ENCODE measurements around the gene C4orf50.

Gene C4orf50

DNA sequence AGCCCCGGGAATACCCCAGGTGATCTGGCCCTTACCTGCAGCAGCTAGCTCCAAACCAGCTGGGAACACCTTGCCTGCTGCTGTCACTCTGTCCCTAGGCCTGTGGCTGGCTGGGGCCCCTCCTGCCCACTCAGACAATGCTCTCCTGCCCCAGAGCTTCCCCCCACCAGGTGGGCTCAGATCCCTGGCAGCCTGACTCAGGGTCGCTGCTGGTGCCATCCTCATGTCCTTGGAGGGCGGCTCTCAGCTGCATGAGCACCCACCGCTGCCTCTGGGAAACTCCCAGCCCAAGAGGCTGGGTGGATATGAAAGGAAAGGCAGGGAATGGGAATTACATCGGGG is 15.8 kb downstream of the C4orf50 start:
- H3K4me3 ChIP-seq (ENCODE audit: low read depth in 1 of 2, low read length in 2 of 2) = no peak overlapping the region
- no peaks in the 10 kb centered on the region for H3K4me1 ChIP-seq (ENCODE audit: insufficient read depth, low read length)
- H3K4me2 ChIP-seq (ENCODE audit: insufficient read depth, low read length) = no peak overlapping the region
- H3K36me3 ChIP-seq (ENCODE audit: insufficient read depth, low read length) = no peaks in the 10 kb centered on the region
- H3K9me3 ChIP-seq (ENCODE audit: insufficient read depth, low read length, severe bottlenecking) = peaks cover 10% of the 10 kb centered on the region
- no peak for TF ChIP-seq EZH2 (IDR thresholded peaks at IDR 0.05; ENCODE audit: borderline replicate concordance, low read depth, low read length, severe bottlenecking)
- TF ChIP-seq, protein P1, sequence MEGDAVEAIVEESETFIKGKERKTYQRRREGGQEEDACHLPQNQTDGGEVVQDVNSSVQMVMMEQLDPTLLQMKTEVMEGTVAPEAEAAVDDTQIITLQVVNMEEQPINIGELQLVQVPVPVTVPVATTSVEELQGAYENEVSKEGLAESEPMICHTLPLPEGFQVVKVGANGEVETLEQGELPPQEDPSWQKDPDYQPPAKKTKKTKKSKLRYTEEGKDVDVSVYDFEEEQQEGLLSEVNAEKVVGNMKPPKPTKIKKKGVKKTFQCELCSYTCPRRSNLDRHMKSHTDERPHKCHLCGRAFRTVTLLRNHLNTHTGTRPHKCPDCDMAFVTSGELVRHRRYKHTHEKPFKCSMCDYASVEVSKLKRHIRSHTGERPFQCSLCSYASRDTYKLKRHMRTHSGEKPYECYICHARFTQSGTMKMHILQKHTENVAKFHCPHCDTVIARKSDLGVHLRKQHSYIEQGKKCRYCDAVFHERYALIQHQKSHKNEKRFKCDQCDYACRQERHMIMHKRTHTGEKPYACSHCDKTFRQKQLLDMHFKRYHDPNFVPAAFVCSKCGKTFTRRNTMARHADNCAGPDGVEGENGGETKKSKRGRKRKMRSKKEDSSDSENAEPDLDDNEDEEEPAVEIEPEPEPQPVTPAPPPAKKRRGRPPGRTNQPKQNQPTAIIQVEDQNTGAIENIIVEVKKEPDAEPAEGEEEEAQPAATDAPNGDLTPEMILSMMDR (IDR thresholded peaks at IDR 0.05; ENCODE audit: borderline replicate concordance, extremely low read depth, low read length, poor library complexity, severe bottlenecking) = no peak
- H3K27ac ChIP-seq (ENCODE audit: low read length) = no peak overlapping the region
- no peak overlapping the region for H3K9ac ChIP-seq (ENCODE audit: low read depth, low read length)
- H3K79me2 ChIP-seq (ENCODE audit: insufficient read depth, low read length) = no peaks in the 10 kb centered on the region
- H3K27me3 ChIP-seq (ENCODE audit: insufficient read depth, low read length, poor library complexity) = no peaks in the 10 kb centered on the region
- DNase-seq = no peak
- no peak overlapping the region for H2AFZ ChIP-seq (ENCODE audit: low read depth, low read length)
- ATAC-seq (ENCODE audit: insufficient read depth, low read depth) = no peak
- H4K20me1 ChIP-seq (ENCODE audit: insufficient read depth, low read length) = no peaks in the 10 kb centered on the region

DNA sequence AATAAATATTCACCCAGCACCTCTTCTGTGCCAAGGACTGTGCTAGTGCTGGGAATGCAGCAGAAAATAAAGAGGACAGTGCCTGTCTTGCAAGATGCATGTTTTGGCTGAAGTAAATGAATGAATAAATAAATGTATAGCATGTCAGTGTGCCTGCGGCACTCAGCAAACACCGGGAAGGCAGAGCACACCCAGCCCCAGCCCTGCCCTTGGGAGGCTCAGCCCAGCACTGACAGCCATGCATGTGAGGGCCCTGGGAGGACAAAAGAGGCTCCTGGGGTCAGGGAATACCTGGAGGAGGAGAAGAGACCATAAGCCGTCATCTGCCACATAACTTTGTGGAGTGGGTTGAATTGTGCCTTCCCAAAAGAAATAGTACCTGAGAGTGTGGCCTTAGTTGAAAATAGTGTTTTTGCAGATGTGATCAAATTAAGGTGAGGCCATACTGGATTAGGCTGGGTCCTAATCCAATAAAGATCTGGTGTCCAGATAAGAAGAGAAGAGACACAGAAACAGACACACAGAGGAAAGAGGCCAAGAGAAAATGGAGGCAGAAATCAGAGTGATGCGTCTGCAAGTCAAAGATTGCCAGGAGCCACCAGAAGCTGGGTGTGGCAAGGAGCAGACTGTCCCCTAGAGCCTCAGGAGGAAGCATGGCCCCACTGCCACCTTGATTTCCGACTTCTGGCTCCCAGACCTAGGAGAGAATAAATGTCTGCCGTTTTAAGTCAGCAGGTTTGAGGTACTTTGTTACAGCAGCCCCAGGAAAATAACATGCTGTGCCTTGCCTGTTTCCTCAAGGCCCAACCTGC is 16.3 kb downstream of the C4orf50 start:
- H3K4me3 ChIP-seq (ENCODE audit: low read depth in 1 of 2, low read length in 2 of 2) = no peak overlapping the region
- no peaks in the 10 kb centered on the region for H3K4me1 ChIP-seq (ENCODE audit: insufficient read depth, low read length)
- H3K27ac ChIP-seq (ENCODE audit: low read length) = no peak overlapping the region
- no peak overlapping the region for H3K4me2 ChIP-seq (ENCODE audit: insufficient read depth, low read length)
- H3K9ac ChIP-seq (ENCODE audit: low read depth, low read length) = no peak overlapping the region
- ATAC-seq (ENCODE audit: insufficient read depth, low read depth) (no peak), DNase-seq (no peak)
- no peaks in the 10 kb centered on the region for H3K27me3 ChIP-seq (ENCODE audit: insufficient read depth, low read length, poor library complexity)
- H3K9me3 ChIP-seq (ENCODE audit: insufficient read depth, low read length, severe bottlenecking) = peaks cover 10% of the 10 kb centered on the region
- H3K79me2 ChIP-seq (ENCODE audit: insufficient read depth, low read length) = no peaks in the 10 kb centered on the region
- no peak overlapping the region for H2AFZ ChIP-seq (ENCODE audit: low read depth, low read length)
- TF ChIP-seq, protein P1 (IDR thresholded peaks at IDR 0.05; ENCODE audit: borderline replicate concordance, extremely low read depth, low read length, poor library complexity, severe bottlenecking) = no peak
- no peak for TF ChIP-seq EZH2 (IDR thresholded peaks at IDR 0.05; ENCODE audit: borderline replicate concordance, low read depth, low read length, severe bottlenecking)
- no peaks in the 10 kb centered on the region for H4K20me1 ChIP-seq (ENCODE audit: insufficient read depth, low read length)
- H3K36me3 ChIP-seq (ENCODE audit: insufficient read depth, low read length) = no peaks in the 10 kb centered on the region

DNA sequence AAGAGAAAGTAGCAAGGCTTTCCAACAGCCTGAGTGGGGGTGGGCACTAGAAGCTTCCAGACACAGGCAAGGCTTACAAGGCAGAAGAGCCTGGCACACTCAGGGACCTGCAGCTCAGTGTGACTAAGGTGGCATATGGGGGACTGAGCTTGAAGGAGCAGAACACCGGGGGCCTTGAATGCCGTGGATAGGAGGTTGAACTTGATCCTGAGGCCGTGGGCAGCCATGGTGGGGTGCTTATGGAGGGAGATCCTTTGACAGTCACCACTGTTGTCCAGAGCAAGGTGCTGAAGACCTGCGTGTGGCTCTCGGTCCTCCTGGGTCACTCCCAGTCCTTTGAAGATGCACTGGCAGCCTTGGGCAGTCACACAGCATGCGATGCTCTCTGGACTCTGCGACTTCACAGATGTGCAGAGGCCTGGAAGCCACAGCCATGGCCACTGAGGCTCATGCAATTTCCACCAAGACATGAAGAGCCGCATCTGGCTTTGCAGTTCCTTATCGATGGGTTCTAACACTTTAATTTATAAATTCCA is 18.3 kb downstream of the C4orf50 start:
- H2AFZ ChIP-seq (ENCODE audit: low read depth, low read length) = no peak overlapping the region
- no peak overlapping the region for H3K9ac ChIP-seq (ENCODE audit: low read depth, low read length)
- DNase-seq = no peak
- no peak overlapping the region for H3K4me3 ChIP-seq (ENCODE audit: low read depth in 1 of 2, low read length in 2 of 2)
- ATAC-seq (ENCODE audit: insufficient read depth, low read depth) = no peak
- no peaks in the 10 kb centered on the region for H3K79me2 ChIP-seq (ENCODE audit: insufficient read depth, low read length)
- H3K27ac ChIP-seq (ENCODE audit: low read length) = no peak overlapping the region
- no peak for TF ChIP-seq EZH2 (IDR thresholded peaks at IDR 0.05; ENCODE audit: borderline replicate concordance, low read depth, low read length, severe bottlenecking)
- TF ChIP-seq, protein P1 (IDR thresholded peaks at IDR 0.05; ENCODE audit: borderline replicate concordance, extremely low read depth, low read length, poor library complexity, severe bottlenecking) = no peak
- H3K27me3 ChIP-seq (ENCODE audit: insufficient read depth, low read length, poor library complexity) = no peaks in the 10 kb centered on the region
- H3K4me1 ChIP-seq (ENCODE audit: insufficient read depth, low read length) = no peaks in the 10 kb centered on the region
- H3K36me3 ChIP-seq (ENCODE audit: insufficient read depth, low read length) = no peaks in the 10 kb centered on the region
- peaks cover 8% of the 10 kb centered on the region for H3K9me3 ChIP-seq (ENCODE audit: insufficient read depth, low read length, severe bottlenecking)
- H3K4me2 ChIP-seq (ENCODE audit: insufficient read depth, low read length) = no peak overlapping the region
- H4K20me1 ChIP-seq (ENCODE audit: insufficient read depth, low read length) = no peaks in the 10 kb centered on the region

Data from DND-41 (cell line).